ENCODE results near the gene LMO7.
"Not testable (repeated sequence)": the region's sequence is repeated elsewhere in the genome, so short reads cannot be mapped to it uniquely, and the experiment has no call there.

Gene LMO7

DNA sequence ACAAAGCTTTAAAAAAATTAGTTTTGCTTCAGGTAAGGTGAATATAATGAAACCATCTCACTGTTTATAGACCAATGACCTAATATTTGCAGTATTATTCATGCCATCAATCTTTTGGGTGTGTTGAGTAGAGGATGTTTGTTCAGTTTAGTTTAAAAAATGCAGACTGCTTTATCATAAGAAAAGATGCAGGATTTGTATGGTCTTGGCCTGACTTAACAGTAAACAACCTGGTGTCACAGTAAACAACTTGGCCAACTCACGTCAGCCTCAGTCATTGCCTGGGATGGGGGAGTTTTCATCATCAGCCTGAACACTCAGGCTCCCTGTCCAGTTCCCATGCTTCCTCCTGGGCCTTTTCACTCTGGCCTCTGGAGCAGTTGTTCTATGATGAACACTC lies 55.1 kb downstream of the LMO7 start:
- Histone ChIP-seq H3K27ac (no peak overlapping the region), H3K4me3 (no peak overlapping the region)
- no peak for TF ChIP-seq CTCF (IDR thresholded peaks at IDR 0.05)
- no peak for DNase-seq (ENCODE audit: low spot score)

DNA sequence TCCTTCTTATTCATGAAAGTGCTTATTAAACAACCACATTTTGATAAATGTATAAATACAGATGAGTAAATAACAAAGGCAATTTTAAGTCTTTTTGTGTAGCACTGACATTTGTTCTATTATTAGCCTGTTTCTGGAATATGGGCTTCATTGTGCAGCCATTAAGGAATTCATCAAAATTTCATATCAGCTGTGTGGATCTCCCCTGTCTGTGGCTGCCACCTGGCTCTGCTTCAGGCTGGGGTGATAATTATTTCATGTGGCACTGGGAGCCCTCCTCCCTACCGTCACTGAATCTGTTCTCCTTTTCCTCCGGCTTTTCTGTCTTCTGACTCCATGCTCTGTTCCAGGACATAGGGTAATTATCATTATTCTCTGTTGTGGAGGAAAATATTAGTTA lies 57.1 kb downstream of the LMO7 start:
- H3K4me3 ChIP-seq = no peak overlapping the region
- no peak overlapping the region for H3K27ac ChIP-seq
- DNase-seq (ENCODE audit: low spot score) = no peak
- no peak for TF ChIP-seq CTCF (IDR thresholded peaks at IDR 0.05)

DNA sequence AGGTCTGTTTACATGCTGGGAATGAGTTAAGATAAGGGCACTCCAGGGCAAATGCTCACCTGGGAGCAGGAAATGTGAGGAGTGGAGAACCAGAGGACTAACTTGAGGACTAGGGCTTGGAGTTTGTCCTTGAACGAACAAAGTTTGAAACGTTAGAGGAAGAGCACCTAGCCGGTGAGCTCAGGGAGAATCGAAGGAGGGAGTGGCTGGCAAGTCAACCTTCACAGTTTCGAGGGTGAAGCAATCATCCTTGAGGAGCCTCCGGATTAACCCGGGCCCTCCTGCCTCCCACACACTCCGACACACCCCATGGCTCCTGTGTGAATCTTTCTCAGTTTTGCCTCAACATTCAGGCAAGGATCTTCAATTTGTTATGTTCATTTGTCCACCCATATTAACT lies 58.6 kb downstream of the LMO7 start:
- Histone ChIP-seq H3K27ac (no peak overlapping the region), H3K4me3 (no peak overlapping the region)
- no peak for DNase-seq (ENCODE audit: low spot score)
- no peak for TF ChIP-seq CTCF (IDR thresholded peaks at IDR 0.05)

GRCh38 chr13:75695908-75696307 lies 59.8 kb downstream of the LMO7 start:
- TF ChIP-seq CTCF (IDR thresholded peaks at IDR 0.05) = peak; percentile 81

DNA sequence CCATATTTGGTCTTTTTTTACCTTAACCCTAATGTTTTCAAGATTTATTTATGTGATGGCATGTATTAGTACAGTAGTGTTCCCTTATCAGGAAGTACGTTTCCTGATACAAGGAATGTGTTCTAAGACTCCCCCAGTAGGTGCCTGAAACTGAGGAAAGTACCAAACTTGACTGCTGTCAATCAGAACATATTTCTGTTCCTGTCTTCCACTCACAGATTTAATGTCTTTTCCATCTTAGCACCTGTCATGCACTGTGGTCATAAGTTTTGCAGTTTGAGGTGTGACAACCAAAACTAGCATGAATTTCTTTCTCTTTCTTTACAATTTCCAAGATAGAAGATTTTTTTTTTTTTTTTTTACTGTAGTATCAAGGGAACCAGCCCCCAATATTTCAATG lies 62.9 kb downstream of the LMO7 start:
- TF ChIP-seq CTCF (IDR thresholded peaks at IDR 0.05) = no peak
- DNase-seq (ENCODE audit: low spot score) = no peak
- no peak overlapping the region for H3K27ac ChIP-seq
- no peak overlapping the region for H3K4me3 ChIP-seq

More at GRCh38 chr13:75695908-75696307, 59.8 kb downstream of the LMO7 start:
- peak; percentile 81 for DNase-seq (ENCODE audit: low spot score)
- H3K4me3 ChIP-seq = peak overlapping the region; percentile 43
- not testable (repeated sequence) for H3K27ac ChIP-seq

DNA sequence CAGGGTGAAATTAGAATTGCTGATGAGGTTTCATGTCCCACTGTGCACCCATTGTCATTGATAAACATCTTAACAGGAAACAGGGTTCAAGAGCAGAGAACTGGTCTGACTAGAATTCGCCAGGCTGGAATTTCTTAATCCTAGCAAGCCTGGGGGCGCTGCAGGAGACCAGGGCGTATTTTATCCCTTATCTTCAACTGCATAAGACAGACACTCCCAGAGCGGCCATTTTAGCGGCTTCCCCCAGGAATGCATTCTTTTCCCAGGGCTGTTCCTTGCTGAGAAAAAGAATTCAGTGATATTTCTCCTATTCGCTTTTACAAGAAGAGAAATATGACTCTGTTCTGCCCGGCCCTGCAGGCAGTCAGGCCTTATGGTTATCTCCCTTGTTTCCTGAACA lies 63.6 kb downstream of the LMO7 start:
- H3K4me3 ChIP-seq; DNase-seq (ENCODE audit: low spot score); H3K27ac ChIP-seq: not testable (repeated sequence)

DNA sequence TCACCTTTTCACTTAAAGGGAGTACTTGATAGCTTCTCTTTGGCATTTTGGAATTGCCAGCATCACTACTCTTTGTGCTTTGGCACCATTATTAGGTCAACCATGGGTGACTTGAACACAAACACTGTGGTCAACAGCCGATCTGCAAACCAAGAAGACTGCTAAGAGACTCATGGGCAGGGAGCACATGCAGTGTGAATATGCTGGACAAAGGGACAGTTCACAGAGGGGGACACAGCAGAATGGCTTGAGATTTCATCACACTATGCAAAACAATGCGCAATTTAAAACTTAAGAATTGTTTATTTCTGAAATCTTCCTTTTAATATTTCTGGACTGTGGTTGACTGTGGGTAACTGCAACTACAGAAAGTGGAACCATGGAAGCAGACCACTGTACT lies 64.4 kb downstream of the LMO7 start:
- DNase-seq (ENCODE audit: low spot score) = no peak
- Histone ChIP-seq H3K4me3 (no peak overlapping the region), H3K27ac (no peak overlapping the region)
- no peak for TF ChIP-seq CTCF (IDR thresholded peaks at IDR 0.05)

DNA sequence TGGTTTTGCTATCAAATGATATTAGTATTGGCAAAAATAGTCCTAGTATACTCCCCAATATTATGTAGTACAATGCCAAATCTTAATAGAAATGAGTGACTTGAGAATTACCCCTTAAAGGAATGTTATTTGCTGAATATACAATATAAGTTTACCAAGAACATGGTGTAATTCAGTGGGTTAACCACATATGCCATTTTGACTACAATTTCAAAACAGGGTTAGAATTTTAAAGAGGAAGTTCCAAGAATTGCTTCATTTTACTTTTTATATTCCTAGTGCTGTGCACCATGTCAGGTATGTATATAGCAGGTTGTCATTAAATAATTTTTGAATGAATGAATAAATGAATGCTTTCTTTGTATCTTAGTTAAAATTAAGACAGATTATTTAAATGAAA lies 66.3 kb downstream of the LMO7 start:
- DNase-seq (ENCODE audit: low spot score) = no peak
- no peak for TF ChIP-seq CTCF (IDR thresholded peaks at IDR 0.05)
- Histone ChIP-seq H3K27ac (no peak overlapping the region), H3K4me3 (no peak overlapping the region)

Measured in coronary artery (tissue), 2 donors.